Iris pigment epithelial cell (primary cell): ENCODE measurements around the gene EGLN2.
A peak's percentile ranks its signal among the peaks of the same experiment; 100 is the strongest.
"Not testable (repeated sequence)": the region's sequence is repeated elsewhere in the genome, so short reads cannot be mapped to it uniquely, and the experiment has no call there.

ENCODE experiments used
- DNase-seq: peaks from one replicate; pipeline ENCODE4 v3.0.0-alpha.2; 2011; ENCODE audit warnings: low read depth

The EGLN2 gene

DNA sequence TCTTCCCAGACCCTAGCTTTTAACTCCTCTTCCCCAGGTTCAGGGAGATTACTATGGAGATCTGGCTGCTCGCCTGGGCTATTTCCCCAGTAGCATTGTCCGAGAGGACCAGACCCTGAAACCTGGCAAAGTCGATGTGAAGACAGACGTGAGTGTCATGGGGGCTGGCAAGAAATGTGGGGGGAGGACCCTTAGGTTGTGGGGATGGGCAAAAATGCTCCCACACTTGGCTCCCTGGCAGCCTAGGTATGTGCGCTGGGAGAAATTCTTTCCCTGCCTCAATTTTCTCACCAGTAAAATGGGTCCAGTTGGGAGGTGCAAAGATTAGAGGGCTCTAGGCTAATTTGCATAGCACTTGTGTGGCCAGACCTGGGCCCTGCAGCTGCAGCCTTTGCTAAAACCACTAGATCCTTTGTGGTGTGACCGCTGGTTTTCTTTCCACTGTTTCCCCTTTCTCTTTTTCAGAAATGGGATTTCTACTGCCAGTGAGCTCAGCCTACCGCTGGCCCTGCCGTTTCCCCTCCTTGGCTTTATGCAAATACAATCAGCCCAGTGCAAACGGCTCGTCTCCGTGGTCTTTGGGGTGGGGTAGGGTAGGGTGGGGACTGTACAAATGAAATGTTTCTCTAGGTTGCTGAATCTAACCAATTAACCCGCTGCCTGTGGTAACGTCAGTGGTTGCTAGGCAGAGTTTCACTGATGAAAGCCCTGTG is 21.9 kb upstream of the EGLN2 start:
- peak; percentile 92 for DNase-seq

DNA sequence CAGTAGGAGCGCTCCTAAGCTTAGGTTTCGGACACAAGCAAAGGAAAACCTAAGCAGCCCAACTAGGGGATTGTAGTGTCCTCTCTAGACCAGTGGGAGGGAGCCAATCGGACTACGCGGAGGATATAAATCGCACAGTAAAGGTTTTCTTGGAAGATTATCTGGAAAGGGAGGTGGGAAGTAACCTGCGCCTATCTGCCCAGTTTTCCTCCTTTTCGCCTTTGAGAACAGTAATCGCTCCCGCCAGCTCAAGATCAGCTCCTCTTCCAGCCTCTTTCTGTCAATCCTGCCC is 21.4 kb upstream of the EGLN2 start:
- no peak for DNase-seq

DNA sequence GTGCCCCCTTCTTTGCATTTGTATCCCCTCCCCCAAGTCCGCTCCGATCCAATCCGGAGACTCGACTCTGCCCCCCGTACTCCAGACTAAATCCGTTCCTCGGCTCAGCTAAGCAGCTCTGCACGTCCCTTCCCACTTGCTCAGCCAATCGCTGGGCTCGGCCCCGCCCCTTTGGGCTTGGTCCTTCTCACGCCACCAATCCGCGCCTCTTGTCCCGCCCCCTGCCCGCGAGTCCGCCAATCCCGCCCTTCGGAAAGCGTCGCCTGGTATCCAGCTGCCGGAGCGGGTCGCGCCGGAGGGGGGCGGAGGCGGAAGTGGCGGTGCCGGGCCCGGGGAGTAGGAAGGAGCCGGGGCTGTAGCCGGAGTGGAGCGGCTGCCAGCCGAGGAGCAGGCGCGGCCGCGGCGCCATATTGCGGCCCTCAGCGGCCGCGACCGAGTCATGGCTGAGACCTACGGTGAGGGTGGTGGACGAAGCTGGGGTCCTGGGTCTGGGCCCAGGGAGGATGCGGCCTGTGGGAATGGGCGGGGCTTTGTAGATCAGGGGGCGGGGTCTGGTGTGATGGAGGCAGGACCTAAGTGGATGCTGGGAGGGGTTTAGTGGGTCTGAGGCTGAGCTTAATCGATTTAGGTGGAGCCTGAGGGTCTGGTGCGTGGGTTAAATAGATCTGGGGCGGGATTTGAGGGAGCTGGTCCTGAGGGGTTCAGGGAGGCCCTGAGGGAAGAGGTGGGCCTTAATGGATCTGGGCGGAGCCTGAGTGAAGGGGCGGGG is 20.9 kb upstream of the EGLN2 start, which contains the start of gene RAB4B:
Gene RAB4B, plus strand, starts transcription at position 311 of the 769 bp plus-strand sequence. Its CDS starts 129 bp downstream, at position 440.
- DNase-seq: peak; percentile 100

DNA sequence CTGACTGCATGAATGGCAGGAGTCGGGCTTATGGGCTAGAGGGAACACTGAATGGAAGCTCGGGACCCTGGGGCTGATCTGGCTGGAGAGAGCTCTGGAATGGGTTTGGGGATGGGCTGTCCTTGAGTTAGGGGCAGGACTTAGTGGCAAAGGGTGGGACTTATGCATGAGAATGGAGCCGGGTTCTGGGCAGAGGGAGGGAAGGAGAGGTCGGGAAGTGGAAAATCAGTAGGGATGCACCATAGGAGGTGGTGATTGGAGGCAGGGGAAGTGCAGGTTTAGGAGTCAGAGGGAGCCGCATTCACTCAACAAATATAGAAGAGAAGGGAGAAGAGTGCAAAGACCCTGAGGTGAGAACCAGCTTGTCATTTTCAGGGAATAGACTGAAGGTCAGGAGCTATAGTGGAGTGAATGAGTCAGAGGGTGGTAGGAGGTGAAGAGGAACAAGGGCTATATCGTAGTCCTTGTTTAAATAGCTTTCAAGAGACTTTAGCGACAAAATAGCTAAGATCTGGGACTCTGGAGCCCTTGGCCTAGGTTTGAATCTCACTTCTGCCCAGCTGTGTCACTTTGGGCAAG is 20.2 kb upstream of the EGLN2 start:
- peak; percentile 63 for DNase-seq

DNA sequence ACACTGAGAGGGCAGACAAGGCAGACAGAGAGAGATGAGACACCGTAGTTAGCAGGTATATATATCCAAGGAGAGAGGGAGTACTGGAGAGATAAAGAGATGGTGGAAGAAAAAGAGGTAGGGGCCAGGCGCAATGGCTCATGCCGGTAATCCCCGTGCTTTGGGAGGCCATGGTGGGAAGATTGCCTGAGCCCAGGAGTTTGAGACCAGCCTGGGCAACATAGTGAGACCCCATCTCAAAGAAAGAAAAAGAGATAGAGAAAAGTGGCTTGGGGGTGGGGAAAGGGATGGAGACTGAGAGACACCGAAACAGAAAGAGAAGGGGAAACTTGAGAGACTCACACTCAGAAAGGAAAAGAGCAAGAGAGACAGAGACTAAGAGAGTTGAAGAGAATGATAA is 18.4 kb upstream of the EGLN2 start:
- no peak for DNase-seq

DNA sequence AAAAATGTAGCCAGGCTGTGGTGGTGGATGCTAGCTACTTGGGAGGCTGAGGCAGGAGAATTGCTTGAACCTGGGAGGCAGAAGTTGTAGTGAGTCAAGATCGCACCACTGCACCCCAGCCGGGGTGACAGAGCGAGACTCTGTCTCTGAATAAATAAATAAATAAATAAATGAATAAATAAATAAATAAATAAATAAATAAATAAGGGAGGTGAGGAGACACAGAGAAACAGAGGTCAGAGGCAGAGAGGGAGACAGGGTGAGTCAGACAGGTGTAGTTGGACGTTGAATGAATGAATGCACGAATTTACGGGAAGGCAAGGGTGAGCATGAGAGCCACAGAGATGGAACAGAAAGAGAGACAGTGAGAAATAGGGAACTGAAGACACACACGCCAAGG is 17.9 kb upstream of the EGLN2 start:
- DNase-seq: no peak

DNA sequence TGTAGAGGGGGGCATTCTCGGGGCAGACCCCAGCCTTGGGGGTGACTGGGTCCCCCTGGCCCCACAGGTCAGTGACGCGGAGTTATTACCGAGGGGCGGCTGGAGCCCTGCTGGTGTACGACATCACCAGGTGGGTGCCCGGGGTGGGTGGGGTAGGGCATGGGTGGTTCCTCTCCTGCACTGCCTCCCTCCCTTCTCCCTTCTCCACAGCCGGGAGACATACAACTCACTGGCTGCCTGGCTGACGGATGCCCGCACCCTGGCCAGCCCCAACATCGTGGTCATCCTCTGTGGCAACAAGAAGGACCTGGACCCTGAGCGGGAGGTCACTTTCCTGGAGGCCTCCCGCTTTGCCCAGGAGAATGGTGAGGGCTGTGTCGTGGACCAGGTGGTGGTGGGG is 15.3 kb upstream of the EGLN2 start:
- DNase-seq: no peak

DNA sequence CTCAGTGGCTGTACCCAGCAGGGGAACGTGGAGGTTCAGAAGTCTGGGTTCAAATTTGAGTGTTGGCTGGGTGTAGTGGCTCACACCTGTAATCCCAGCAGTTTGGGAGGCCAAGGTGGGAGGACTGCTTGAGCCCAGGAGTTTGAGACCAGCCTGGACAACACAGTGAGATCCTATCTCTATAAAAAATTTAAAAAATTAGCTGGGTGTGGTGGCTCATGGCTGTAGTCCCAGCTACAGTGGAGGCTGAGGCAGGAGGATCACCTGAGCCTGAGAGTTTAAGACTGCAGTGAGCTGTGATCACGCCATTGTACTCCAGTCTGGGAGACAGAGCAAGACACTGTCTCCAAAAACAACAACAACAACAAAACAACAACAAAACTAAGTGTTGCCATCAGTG is 14.8 kb upstream of the EGLN2 start:
- DNase-seq: not testable (repeated sequence)

DNA sequence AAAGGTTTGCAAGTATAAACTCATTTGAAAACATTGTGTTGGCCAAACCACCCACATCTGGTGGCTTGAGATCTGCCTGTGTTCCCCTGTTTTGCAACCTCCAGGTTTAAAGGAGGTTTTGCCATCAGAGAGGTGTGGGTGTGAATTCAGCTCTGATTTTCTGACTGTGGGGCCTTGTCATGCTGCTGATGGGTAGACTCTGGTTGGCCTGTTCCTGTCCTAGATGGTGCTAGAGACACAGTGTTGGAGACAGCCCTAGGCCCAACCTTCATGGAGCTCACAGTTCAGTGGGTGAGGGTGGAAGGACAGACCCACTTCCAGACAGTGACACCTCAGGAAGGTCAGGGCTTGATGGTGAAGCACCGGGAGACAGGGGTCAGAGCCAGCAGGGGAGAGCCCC is 13.5 kb upstream of the EGLN2 start:
- DNase-seq: no peak

DNA sequence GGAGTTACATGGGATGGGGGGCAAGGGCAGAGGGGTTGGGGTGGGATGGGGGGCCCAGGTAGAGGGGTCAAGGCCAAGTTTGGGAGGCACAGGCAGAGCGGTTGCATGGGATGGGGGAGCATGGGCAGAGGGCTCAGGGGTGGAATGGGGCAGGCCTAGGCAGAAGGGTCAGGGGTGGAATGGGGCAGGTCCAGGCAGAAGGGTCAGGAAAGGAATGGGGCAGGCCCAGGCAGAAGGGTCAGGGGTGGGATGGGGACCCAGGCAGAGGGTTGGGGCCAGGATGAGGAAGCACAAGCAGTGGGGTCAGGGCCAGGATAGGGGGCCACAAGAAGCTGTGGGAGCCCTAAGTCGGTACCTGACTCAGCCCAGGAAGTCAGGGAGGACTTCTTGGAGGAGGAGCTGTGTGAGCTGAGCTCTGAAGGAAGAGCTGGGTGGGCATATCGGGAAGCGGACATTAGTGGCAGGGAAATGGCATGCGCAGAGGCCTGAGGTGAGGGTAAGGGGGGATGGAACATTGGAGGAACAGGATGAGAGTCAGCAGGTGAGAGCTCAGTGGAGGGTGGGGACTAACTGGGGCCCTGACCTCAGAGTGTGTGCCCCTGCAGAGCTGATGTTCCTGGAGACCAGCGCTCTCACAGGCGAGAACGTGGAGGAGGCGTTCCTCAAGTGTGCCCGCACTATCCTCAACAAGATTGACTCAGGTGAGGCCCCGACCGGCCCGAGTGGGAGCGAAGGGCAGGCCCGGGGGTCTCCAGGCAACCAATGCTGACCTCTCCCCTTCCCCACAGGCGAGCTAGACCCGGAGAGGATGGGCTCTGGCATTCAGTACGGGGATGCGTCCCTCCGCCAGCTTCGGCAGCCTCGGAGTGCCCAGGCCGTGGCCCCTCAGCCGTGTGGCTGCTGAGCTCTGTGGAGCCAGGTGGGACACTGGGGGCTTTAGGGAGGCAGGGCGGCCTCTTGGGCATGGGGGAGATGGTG is 12.6 kb upstream of the EGLN2 start:
- DNase-seq: no peak

DNA sequence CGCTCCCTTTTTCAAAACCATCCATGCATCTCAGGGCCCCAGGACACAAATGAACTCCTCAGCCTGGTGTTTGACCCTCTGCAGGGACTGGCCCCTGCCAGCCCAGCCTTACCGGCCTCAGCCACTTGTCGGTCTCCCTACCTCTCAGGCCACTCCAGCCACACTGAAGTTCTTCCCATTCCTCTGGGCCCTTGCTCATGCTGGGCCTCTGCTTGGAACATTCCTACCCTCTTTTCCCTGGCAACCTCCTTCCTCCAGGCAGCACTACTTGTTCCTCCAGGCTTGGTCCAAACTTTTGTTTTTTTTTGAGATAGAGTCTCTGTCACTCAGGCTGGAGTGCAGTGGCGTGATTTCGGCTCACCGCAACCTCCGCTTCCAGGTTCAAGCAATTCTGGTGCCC is 7.6 kb upstream of the EGLN2 start:
- DNase-seq: no peak

DNA sequence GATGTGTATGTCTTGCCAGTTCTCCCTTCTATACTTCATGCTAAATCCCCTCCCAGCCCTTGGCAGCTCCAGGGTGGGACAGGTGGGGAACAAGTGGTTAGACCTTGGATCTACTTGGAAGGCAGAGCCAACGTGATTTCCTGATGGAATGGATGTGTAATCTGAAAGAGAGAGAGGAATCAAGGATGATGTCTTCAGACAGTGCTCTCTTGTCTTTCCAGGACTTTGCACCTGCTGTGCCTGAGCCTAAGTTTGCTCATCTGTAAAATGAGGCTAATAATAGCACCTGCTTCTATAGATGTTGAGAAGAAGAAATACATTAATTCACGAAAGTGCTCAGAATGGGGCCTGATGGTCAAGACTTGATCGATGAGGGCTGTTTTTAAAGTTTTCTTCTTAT is 7.0 kb upstream of the EGLN2 start:
- no peak for DNase-seq

DNA sequence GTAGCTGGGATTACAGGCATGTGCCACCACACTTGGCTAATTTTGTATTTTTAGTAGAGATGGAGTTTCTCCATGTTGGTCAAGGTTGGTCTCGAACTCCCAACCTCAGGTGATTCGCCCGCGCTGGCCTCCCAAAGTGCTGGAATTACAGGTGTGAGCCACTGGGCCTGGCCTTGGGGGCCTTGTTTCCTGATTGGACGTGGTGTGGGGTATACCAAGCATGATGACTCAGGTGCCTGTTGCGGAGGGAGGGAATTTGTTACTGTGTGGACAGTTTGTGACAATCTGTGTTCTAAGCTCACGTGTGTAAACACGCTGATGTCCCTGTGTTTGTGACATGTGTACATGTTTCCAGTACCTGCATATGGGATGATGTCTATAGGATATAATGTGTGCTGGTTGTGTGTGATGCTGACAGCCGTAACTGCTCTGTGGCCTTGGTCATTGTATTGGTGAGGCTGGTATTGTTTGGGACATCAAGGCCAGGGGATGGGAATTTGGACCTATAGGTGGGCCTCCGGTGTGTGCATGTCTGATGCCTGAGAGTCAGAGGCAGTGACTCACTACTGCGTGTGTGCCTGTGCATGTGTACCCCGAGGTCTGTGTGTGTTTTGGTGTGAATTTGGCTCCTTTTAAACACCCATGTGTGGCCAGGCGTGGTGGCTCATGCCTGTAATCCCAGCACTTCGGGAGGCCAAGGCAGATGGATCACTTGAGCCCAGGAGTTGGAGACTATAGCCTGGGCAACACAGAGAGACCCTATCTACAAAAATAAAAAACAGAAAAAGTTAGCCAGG is 1.6 kb upstream of the EGLN2 start:
- no peak for DNase-seq

DNA sequence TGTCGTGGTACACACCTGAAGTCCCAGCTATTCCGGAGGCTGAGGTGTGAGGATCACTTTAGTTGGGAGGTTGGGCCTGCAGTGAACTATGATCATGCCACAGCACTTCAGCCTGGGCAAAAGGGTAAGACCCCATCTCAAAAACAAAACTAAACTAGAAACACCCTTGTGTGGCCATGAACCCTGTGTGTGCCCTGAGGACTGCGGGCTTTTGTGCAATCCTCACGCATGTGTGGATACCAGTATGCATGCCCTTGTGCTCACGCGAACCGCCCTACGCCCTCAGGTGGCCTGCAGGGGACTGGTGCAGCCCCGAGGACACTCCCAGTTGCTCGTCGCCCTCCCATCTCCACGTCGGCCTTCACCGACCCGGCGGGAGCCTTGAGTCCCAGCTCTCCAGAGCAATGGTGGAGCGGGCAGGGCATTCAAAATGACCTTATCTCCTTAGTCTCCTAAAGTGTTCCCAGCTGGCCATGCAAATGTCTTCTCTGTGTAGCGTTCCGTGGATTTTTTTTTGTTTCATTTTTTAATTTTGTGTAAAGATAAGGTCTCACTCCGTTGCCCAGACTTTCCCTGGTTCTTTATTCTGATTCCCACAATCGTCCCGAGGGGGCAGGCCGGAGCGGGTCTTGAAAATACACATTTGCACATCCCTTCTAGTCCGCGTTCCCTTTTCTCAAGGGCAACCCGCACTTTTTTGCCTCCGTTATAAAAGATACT is 868 bp upstream of the EGLN2 start:
- peak; percentile 40 for DNase-seq

DNA sequence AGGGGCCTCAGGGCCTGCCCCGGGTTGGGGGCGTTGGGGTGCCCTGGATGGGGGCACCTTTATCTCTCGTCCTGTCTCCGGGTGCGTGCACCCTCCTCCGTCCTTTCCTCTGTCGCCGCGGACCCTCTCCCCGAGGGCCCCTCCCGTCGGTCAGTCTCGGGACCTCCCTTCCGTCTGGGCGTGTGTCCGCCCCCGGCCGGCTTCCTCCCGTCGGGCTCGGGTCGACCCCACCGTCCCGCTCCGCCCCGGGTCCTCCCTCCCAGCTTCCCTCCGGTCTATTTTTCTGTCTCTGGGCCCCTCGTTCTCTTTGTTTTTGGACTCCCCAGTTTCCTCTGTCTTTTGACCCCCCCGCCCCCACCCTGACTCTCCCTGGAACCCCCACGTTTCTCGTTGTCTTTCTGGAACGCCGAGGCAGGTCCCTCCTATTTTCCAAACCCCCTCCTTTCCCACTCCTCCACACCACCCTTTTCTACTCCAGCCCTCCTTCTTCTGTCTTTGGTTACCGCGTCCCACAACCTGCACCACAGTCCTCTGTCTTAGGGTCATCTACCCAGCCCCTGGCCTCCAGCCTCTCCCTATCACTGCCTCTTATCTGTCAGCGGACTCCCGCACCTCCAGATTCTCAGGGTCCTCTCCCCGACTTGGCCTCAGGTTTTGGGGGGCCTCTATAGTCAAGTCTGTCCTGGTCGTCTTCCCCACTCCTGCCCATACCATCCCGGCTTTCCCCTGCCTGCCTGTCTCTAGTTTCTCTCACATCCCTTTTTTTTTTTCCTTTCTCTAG is 757 bp downstream of the EGLN2 start:
- DNase-seq: no peak

DNA sequence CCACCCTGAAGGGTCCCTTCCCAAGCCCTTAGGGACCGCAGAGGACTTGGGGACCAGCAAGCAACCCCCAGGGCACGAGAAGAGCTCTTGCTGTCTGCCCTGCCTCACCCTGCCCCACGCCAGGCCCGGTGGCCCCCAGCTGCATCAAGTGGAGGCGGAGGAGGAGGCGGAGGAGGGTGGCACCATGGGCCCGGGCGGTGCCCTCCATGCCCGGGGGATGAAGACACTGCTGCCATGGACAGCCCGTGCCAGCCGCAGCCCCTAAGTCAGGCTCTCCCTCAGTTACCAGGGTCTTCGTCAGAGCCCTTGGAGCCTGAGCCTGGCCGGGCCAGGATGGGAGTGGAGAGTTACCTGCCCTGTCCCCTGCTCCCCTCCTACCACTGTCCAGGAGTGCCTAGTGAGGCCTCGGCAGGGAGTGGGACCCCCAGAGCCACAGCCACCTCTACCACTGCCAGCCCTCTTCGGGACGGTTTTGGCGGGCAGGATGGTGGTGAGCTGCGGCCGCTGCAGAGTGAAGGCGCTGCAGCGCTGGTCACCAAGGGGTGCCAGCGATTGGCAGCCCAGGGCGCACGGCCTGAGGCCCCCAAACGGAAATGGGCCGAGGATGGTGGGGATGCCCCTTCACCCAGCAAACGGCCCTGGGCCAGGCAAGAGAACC is 1.5 kb downstream of the EGLN2 start:
- no peak for DNase-seq

DNA sequence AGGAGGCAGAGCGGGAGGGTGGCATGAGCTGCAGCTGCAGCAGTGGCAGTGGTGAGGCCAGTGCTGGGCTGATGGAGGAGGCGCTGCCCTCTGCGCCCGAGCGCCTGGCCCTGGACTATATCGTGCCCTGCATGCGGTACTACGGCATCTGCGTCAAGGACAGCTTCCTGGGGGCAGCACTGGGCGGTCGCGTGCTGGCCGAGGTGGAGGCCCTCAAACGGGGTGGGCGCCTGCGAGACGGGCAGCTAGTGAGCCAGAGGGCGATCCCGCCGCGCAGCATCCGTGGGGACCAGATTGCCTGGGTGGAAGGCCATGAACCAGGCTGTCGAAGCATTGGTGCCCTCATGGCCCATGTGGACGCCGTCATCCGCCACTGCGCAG is 2.0 kb downstream of the EGLN2 start:
- no peak for DNase-seq

DNA sequence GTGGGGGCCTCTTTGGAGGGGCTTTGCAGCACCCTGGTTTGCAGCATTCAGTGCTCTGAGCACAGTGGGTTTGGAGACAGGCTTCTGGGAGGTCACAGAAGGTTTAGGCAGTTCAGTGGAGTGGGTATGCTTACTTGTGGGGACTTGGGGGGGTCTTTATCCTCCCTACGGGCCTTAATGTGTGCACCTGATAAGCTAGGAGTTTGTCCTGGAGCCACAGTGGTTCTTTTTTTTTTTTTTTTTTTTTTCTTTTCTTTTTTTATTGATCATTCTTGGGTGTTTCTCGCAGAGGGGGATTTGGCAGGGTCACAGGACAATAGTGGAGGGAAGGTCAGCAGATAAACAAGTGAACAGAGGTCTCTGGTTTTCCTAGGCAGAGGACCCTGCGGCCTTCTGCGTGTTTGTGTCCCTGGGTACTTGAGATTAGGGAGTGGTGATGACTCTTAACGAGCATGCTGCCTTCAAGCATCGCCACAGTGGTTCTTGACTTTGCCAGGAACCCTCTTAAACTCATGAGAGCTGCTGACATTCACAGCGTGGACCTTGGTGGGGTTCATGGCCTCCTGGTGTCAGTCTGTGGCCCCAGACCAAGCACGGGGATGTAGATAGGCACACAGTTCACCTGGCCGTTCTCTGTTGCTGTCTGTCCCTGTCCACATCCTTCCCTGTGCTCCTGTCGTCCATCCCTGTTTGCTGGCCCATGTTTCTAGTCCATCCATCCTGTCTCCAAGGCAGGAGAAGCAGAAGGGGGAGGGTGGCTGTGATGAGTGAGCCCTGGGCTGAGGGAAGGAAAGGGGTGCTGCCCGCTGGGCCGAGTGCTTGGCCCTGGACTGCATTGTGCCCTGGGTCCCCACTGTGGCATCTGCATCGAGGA is 2.7 kb downstream of the EGLN2 start:
- no peak for DNase-seq
